HUDEP-2 (cell line): ENCODE results near the gene UQCRFS1.
"Not testable (repeated sequence)": the region's sequence is repeated elsewhere in the genome, so short reads cannot be mapped to it uniquely, and the experiment has no call there.

Experiments
- DNase-seq, 76 experiments: peaks; one replicate each; lab custom pipeline; 2025; ENCODE audit not compliant: unreplicated experiment in 76 of 76; lab: John Stamatoyannopoulos, UW

Gene UQCRFS1

GRCh38 chr19:29212648-29213573 is at the start of gene UQCRFS1:
TSS of gene UQCRFS1 (minus strand) at chr19:29213151. CDS start at chr19:29213118, 33 bp downstream.
- DNase-seq: peak in 74 of 76 experiments; percentile 49 to 98 (median 94)

GRCh38 chr19:29262085-29262484 is 49.1 kb upstream of the UQCRFS1 start:
- DNase-seq: no peak

GRCh38 chr19:29260477-29261317 is 47.7 kb upstream of the UQCRFS1 start:
- peak in 48 of 76 experiments; percentile 7 to 71 (median 32) for DNase-seq

- DNase-seq: no peak
Observed at GRCh38 chr19:29259867-29260281, 46.9 kb upstream of the UQCRFS1 start.

- peak in 3 of 76 experiments; percentile 11 to 15 (median 13) for DNase-seq
Observed at GRCh38 chr19:29259153-29259552, 46.2 kb upstream of the UQCRFS1 start.

GRCh38 chr19:29256516-29256915 is 43.6 kb upstream of the UQCRFS1 start:
- DNase-seq: no peak

- DNase-seq: no peak
Observed at GRCh38 chr19:29255912-29256311, 43.0 kb upstream of the UQCRFS1 start.

- no peak for DNase-seq
Observed at GRCh38 chr19:29255006-29255405, 42.1 kb upstream of the UQCRFS1 start.

- not testable (repeated sequence) for DNase-seq
Observed at GRCh38 chr19:29249798-29250197, 36.8 kb upstream of the UQCRFS1 start.

- no peak for DNase-seq
Observed at GRCh38 chr19:29248332-29248844, 35.4 kb upstream of the UQCRFS1 start.

GRCh38 chr19:29247872-29248271 is 34.9 kb upstream of the UQCRFS1 start:
- DNase-seq: peak in 3 of 76 experiments; percentile 20 to 30 (median 24)

GRCh38 chr19:29247471-29247870 is 34.5 kb upstream of the UQCRFS1 start:
- no peak for DNase-seq

- no peak for DNase-seq
Observed at GRCh38 chr19:29247051-29247450, 34.1 kb upstream of the UQCRFS1 start.

GRCh38 chr19:29245215-29245614 is 32.3 kb upstream of the UQCRFS1 start:
- DNase-seq: no peak

- DNase-seq: no peak
Observed at GRCh38 chr19:29241324-29241723, 28.4 kb upstream of the UQCRFS1 start.

GRCh38 chr19:29239213-29239776 is 26.3 kb upstream of the UQCRFS1 start:
- DNase-seq: peak in 4 of 76 experiments; percentile 8 to 24 (median 15)

- DNase-seq: no peak
Observed at GRCh38 chr19:29233591-29233990, 20.6 kb upstream of the UQCRFS1 start.

GRCh38 chr19:29232315-29232852 is 19.4 kb upstream of the UQCRFS1 start:
- no peak for DNase-seq

GRCh38 chr19:29231306-29231705 is 18.4 kb upstream of the UQCRFS1 start:
- not testable (repeated sequence) for DNase-seq

- DNase-seq: no peak
Observed at GRCh38 chr19:29217616-29218015, 4.7 kb upstream of the UQCRFS1 start.
